HG03571 (cell line): ENCODE measurements around the gene PTCD3.
A peak's percentile ranks its signal among the peaks of the same experiment; 100 is the strongest.

Experiments used
- ATAC-seq: cut with Tn5 transposase; IDR thresholded peaks from one replicate; pipeline ENCODE4 v1.9.1; 2021; ENCODE audit not compliant: unreplicated experiment

Gene PTCD3

DNA sequence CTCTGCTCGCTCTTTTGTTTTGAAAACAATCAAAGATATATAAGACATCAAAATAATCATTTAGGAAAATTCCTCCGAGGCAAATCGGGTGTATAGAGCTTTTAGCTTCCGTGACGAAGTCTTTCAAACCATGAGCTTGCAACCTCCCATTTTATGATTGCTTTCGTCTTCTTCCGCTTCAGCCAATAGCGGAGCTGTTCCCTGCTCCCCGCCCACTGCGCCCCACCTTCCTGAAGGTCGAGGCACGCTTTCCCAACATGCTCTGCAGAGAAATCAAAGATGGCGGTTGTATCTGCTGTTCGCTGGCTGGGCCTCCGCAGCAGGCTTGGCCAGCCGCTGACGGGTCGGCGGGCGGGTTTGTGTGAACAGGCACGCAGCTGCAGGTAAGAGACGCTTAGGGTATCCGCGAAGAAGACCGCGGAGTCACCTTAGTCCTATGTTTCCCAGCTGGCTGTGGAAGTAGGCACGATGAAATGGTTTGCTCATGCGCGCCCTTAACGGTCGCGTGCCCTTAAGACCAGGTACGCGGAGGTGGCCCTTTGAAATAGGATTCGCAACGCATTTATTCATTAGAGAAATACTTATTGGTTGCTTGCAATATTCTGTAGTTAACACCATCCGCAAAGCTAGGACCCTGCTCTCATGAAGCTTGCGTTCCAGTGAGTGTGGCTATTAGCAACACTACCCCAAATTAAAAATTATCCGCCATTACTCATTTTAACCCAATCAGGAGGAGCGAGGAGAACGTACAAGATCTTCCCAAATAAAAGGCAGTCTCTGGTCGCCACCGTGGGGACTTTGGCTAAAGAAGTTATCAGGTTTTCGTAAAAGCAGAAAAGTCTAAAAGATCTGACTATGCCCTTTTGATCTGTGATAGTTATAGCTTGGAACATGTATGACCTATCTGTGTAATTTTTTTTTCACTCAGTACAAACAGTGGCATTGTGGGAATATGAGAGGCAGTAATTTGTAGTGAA is at the start of gene PTCD3:
Gene PTCD3, plus strand, starts transcription at position 267 of the 977 bp plus-strand sequence. Its CDS starts 13 bp downstream, at position 280.
- peak; percentile 89 for ATAC-seq

DNA sequence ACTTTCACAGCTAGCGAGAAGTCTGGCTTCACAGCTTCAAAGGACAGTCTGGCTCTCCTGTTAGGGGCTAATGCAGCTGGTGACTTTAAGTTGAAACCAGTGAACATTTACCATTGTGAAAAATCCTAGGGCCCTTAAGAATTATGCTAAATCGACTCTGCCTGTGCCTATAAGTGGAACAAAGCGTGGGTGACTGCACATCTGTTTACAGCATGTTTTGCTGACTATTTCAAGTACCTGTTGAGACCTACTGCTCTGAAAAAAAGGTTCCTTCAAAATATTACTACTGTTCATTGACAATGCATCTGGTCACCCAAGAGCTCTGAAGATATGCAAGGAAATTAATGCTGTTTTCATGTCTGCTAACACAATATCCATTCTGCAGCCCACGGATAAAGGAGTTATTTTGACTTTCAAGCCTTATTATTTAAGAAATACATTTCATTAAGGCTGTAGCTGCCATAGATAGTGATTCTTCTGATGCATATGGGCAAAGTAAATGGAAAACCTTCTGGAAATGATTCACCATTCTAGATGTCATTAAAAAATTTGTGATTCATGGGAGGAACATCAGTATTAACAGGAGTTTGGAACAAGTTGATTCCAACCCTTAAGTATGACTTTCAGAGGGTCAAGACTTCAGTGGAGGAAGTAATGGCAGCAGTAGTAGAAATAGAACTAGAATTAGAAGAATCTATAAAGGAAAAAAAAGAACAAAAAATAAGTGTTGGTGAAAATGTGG is 49.3 kb upstream of the PTCD3 start:
- ATAC-seq = no peak

DNA sequence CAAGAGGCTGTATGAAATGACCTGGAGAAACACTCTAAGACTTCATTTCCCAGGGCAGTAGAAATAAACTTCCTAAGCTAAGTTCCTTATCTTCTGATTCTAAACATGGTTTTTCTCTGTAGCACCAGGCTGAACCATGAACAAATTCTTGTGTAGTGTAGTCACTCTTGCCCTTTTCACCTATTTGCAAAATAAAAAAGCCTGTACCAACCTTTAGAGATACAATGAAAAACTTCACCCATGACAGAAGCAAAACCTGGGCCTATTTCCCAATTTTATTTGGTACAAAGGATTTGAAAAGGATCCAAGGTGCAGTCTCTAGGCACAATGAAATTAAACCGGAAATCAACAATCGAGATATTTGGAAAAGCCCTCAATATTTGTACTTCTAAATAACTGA is 44.0 kb upstream of the PTCD3 start:
- ATAC-seq = no peak

DNA sequence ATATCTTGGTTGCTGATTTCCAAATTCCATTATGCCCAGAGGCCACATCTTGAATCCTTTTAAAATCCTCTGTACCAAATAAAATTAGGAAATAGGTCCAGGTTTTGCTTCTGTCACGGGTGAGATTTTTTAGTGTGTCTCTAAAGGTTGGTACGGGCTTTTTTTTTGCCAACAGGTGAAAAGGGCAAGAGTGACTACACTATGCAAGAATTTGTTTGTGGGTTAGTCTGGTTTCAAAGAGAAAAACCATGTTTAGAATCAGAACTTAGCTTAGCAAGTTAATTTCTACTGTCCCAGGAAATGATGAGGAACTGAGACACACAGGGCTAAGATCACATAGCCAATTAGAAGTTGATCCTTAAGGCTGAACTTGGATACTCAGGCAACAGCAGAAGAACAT is 42.0 kb upstream of the PTCD3 start:
- ATAC-seq = no peak

DNA sequence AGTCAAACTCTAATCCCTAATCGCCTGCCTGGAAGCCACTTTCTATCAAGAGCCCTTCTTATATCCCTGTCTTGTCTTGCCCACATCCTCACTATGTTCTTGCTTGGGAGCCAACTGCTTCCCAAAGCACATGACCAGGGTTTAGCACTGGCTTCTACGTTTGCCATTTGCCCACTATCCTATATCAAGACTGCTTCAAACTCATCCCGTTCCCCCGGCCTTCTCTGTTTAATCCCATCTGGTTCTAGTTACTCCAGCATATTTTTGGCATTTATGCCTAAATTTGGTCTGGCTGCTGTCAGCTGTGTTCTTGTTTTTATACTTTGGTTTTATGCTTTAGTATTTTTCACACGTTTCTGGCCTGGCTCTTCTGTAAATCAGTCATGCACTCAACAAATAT is 40.5 kb upstream of the PTCD3 start:
- no peak for ATAC-seq

GRCh38 chr2:86066007-86066578 is 39.9 kb upstream of the PTCD3 start:
- no peak for ATAC-seq

DNA sequence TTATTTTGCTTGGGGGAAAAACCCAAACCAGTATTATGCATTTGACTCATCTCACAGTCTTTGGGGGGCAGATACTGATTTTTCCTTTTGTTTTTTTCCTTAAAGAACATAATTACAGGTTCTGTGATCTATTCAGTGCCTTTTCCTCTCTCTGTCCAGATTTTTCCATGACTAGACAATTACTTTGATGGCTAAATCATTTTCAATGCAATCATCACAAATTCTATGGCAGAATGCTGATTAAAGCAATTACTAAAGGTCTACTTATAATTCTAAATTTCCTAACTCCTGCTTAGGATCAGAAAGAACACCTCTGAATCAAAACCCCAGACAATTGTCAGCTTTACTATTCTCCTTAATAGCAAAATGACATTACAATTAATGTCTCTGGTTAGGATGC is 39.1 kb upstream of the PTCD3 start:
- ATAC-seq = no peak

DNA sequence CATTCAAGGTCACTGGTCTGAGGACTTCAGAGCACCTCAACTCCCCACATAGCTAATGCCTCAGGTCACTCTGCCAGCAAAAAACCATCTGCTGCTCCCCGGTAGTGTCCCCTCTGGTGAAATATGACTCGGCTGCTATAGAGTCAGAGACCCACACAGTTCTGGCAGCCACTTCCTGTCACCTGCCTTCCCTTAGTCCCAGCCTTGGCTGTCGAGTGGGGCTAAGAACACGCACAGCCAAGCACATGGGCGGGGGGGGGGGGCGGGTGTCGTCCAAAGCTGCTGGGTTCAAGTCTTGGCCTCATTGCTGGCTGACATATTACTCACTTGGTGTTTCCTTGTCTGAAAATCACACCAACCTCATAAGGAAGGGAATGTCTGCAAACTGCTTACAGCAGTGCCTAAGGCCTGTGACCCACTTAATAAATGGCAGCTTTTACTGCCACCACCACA is 37.9 kb upstream of the PTCD3 start:
- peak; percentile 37 for ATAC-seq

DNA sequence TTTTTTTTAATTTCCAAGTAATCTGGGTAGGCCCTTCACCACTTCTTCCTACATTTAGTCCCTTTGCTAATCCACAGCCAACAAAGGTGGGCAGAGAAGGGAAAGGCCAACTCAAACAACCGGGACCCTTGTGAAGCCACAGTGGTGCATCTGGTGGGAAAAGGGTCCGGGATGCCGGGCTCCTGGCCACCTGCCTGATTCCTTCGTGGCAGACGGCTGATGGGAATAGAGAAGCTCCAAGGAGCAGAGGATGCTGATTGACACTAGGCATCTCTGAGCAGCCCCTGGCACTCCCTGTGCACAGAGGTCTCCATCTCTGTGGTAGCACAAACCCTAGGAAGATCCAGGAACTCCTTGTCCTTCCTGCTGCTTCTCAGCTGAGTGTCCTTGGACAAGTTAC is 37.4 kb upstream of the PTCD3 start:
- ATAC-seq = no peak

DNA sequence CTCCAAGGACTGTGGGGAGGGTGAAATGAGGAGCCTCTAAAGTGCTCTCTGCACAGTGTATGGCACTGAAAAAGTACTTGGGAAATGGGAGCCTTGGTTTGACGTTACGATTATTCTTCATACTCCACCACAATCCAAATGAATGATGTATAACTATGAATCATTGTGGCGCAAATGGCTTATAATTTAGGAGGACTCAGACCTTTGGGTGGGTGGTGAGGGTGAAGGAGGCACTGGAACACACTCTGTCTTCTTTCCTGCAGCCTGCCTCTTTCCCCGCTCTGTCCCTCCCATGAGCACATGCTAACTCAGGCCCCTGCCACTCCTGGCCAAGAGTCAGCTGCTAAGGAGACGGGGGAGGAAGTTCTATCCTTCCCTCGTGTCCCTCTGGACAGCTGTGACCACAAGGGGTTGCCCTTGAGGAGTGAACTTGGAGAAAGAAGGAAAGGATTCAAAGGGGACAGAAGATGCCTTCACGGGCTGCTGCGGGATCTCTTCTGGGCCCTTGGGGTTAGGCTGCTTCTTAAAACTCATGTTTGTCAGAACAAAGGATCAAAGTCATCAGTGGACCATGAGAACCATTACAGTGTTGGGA is 36.8 kb upstream of the PTCD3 start:
- ATAC-seq = no peak

DNA sequence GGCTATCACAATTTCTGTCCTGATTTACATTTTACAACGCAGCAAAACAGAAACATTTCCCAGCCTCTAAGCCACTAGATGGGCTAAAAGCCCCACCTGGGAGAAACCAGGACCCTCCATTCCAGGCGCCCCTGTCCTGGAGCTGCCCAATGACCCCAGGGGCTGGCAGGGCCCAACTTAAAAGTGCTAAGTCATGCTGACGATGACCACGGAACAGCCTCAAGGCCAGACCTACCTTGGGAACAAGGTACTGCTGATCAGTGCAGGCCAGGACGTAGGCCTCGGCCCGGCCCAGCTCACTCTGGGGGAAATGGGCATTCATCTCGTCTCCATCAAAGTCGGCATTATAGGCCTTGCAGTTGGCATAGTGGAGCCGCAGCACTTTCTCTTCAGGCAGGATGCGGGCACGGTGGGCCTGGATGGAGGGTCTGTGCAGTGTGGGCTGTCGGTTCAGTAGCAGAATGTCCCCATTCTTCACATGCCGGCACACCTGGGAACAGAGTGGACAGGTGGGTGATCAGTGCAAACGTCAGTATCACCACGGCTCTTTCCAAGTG is 36.2 kb upstream of the PTCD3 start:
- ATAC-seq = no peak

GRCh38 chr2:86070868-86071267 is 35.2 kb upstream of the PTCD3 start:
- no peak for ATAC-seq

DNA sequence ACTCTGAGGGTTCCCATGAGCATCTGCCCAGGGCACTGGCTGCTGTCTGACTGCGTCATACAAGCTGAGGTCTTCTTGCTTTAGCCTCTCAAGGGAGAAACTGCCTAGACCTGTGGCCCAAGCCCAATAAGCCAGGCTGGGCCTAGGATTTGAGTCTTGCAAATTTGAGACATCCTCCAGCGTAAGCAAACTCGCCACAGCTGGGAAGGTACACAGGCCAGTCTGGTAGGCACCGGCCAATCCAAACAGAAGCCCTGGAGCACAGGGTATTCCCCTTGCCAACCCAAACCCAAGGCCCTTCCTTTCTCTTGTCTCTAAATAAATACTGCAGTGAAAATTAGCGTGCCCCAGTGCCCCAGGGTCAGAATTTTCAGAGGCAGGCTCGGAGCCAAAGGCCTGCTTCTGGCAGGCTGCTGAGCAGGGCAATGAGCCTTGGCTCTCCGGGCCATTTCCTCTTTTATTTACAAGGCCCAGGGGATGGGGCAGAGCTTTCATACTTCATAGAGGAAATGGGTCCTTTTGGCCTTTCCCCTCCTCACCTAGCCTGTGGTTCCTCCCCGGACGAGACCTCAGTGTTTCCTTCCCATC is 33.7 kb upstream of the PTCD3 start:
- ATAC-seq = peak; percentile 57

GRCh38 chr2:86073225-86073624 is 32.8 kb upstream of the PTCD3 start:
- ATAC-seq = no peak

DNA sequence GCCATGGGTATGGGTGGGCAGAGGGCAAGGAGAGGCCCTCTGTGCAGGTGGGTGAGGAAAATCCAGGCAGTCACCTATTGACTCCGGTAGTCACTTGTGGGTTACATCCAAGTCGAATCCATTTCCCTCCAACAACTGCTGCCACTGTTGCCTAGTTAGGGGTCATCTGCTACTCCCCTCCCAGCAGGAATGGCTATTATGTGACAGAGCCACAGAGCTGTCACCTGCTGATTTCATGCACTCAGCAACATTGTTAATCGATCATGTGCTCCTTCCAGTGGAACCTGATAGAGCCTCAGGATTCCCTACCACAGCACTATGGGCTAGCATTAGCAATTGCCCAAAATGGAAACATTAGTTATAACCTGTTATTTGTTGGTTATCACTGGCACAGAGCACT is 31.8 kb upstream of the PTCD3 start:
- no peak for ATAC-seq

DNA sequence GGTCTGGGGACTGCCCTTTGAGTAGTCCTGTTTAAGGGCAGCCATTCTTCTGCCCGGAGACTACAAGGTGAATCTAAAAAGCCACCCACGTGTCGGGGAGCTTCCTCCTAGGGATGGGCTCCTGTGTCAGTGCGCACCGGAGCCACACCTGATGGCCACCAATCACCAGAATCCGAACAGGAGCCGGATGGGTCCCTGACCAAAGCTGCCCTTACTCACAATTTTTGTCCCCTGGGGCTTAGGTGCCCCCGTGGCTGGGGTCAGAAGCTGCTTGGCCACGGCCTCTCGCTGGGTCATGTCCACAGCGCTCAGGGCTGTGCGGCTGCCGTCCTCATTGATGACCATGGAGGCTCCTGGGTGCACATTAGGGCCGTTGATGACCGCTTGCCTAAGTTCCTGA is 31.2 kb upstream of the PTCD3 start:
- no peak for ATAC-seq

DNA sequence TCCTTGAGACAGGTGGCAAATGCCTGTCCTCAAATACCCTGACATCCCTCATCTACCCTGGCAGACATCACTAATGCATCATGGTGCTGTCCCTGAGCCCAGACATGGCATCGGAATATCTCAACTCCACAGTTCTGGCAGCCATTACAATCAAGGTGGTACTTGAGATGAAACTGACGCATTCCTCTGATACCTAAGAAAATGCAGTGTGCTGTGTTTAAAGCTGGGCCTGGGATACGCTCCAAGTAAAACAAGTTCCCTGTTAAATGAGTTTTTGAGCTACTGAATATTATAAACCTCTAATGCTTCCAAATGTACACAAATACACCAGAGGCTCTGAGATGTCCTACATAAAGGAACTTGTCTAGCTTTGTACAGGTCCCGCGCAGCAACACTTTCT is 30.1 kb upstream of the PTCD3 start:
- ATAC-seq = no peak

DNA sequence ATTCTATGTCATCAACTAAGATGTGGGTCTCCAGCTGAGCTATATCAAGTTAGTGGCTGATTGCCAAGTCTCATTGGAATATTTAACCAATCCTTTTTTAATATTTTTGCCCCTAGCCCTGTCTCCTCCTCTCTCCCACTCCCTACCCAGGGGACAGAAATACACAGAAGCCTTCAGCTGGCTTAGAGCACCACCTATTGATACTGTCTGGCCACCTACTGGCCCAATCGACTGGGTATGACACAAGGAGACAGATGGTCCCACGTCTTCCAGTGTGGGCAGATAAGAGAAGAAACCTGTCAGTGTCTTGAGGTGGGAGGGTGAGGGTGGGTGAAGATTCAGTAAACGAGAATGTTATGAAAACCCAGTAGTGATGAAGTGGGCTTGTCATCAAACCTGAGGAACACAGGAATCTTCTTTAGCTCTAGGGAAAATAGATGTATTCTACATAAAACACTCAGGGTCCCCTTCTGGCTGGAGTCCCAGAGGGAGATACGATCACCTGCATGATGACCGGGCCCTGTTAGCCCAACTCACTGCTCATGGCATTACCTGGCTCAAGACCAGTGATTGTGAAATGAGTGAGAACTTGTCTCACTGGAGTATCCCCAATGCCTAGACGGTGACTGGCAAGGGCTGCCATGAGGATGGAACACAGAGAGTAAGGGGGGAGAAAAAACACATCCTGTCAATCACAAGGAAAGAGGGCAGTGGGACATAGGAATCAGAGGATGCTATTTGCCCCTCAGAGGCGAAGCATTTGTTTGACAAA is 27.1 kb upstream of the PTCD3 start:
- no peak for ATAC-seq

- peak; percentile 70 for ATAC-seq
These were observed 25.8 kb upstream of the PTCD3 start for GRCh38 chr2:86079981-86080911.
